Pons (tissue), 1 donor: ENCODE data around the gene NCKAP1.
"Not testable (repeated sequence)": the region's sequence is repeated elsewhere in the genome, so short reads cannot be mapped to it uniquely, and the experiment has no call there.

Experiments
- DNase-seq: peaks from one replicate; pipeline ENCODE4 v3.0.0-alpha.2; 2016; ENCODE audit warnings: low spot score

The NCKAP1 gene

GRCh38 chr2:182912518-182912915 lies 125.7 kb downstream of the NCKAP1 start:
- DNase-seq, result no peak

GRCh38 chr2:182911813-182912517 lies 126.3 kb downstream of the NCKAP1 start:
- DNase-seq, result no peak

- DNase-seq, result no peak
Measured at GRCh38 chr2:182910965-182911364, 127.3 kb downstream of the NCKAP1 start.

GRCh38 chr2:182907081-182907830 lies 131.0 kb downstream of the NCKAP1 start:
- DNase-seq, result no peak

GRCh38 chr2:182906454-182906853 lies 131.8 kb downstream of the NCKAP1 start:
- DNase-seq, result no peak

- DNase-seq, result no peak
Measured at GRCh38 chr2:182904844-182905243, 133.4 kb downstream of the NCKAP1 start.

- no peak for DNase-seq
Measured at GRCh38 chr2:182903566-182903965, 134.7 kb downstream of the NCKAP1 start.

GRCh38 chr2:182901748-182902147 lies 136.5 kb downstream of the NCKAP1 start:
- DNase-seq, result no peak

GRCh38 chr2:182898718-182899117 lies 139.5 kb downstream of the NCKAP1 start:
- DNase-seq, result no peak

- no peak for DNase-seq
Measured at GRCh38 chr2:182897137-182897536, 141.1 kb downstream of the NCKAP1 start.

- no peak for DNase-seq
Measured at GRCh38 chr2:182895798-182896197, 142.5 kb downstream of the NCKAP1 start.

- no peak for DNase-seq
Measured at GRCh38 chr2:182895169-182895568, 143.1 kb downstream of the NCKAP1 start.

- no peak for DNase-seq
Measured at GRCh38 chr2:182894174-182894573, 144.1 kb downstream of the NCKAP1 start.

GRCh38 chr2:182893666-182894065 lies 144.6 kb downstream of the NCKAP1 start:
- no peak for DNase-seq

GRCh38 chr2:182893035-182893434 lies 145.2 kb downstream of the NCKAP1 start:
- not testable (repeated sequence) for DNase-seq

- DNase-seq, result no peak
Measured at GRCh38 chr2:182891611-182892010, 146.6 kb downstream of the NCKAP1 start.

- no peak for DNase-seq
Measured at GRCh38 chr2:182890773-182891378, 147.4 kb downstream of the NCKAP1 start.

GRCh38 chr2:182890305-182890704 lies 148.0 kb downstream of the NCKAP1 start:
- DNase-seq, result no peak

GRCh38 chr2:182887753-182888415 lies 150.4 kb downstream of the NCKAP1 start:
- no peak for DNase-seq

- DNase-seq, result no peak
Measured at GRCh38 chr2:182887093-182887492, 151.2 kb downstream of the NCKAP1 start.

GRCh38 chr2:182885771-182886170 lies 152.5 kb downstream of the NCKAP1 start:
- no peak for DNase-seq

GRCh38 chr2:182883451-182883850 lies 154.8 kb downstream of the NCKAP1 start:
- DNase-seq, result no peak

- not testable (repeated sequence) for DNase-seq
Measured at GRCh38 chr2:182880100-182880499, 158.2 kb downstream of the NCKAP1 start.
